ENCODE data around the gene SCARB1.
"Not testable (repeated sequence)": the region's sequence is repeated elsewhere in the genome, so short reads cannot be mapped to it uniquely, and the experiment has no call there.

SCARB1 gene

GRCh38 chr12:124898200-124898922 lies 34.7 kb upstream of the SCARB1 start:
- no peaks in the 10 kb centered on the region for H3K9me3 ChIP-seq (ENCODE audit: control insufficient read depth, insufficient read depth, low read length)

GRCh38 chr12:124896461-124896860 lies 32.8 kb upstream of the SCARB1 start:
- Histone ChIP-seq H3K9ac (ENCODE audit: low read depth, low read length) (no peak overlapping the region), H3K4me1 (ENCODE audit: insufficient read depth, low read length) (peaks cover 4% of the 10 kb centered on the region; the same call in 1 of the 2 replicates), H3K9me3 (ENCODE audit: control insufficient read depth, insufficient read depth, low read length) (no peaks in the 10 kb centered on the region), H3K36me3 (ENCODE audit: insufficient read depth, low read length) (no peaks in the 10 kb centered on the region)

More at GRCh38 chr12:124898200-124898922, 34.7 kb upstream of the SCARB1 start:
- Histone ChIP-seq H3K36me3 (ENCODE audit: insufficient read depth, low read length) (no peaks in the 10 kb centered on the region), H3K4me1 (ENCODE audit: insufficient read depth, low read length) (peaks cover 4% of the 10 kb centered on the region; the same call in 1 of the 2 replicates), H3K9ac (ENCODE audit: low read depth, low read length) (no peak overlapping the region)

GRCh38 chr12:124893792-124894516 lies 30.3 kb upstream of the SCARB1 start:
- H3K36me3 ChIP-seq (ENCODE audit: insufficient read depth, low read length) = no peaks in the 10 kb centered on the region
- H3K4me1 ChIP-seq (ENCODE audit: insufficient read depth, low read length) = peaks cover 4% of the 10 kb centered on the region; the same call in 1 of the 2 replicates
- H3K9me3 ChIP-seq (ENCODE audit: control insufficient read depth, insufficient read depth, low read length) = no peaks in the 10 kb centered on the region
- H3K9ac ChIP-seq (ENCODE audit: low read depth, low read length) = no peak overlapping the region

- Histone ChIP-seq H3K9me3 (ENCODE audit: control insufficient read depth, insufficient read depth, low read length) (no peaks in the 10 kb centered on the region), H3K4me1 (ENCODE audit: insufficient read depth, low read length) (peaks cover 19% of the 10 kb centered on the region), H3K36me3 (ENCODE audit: insufficient read depth, low read length) (no peaks in the 10 kb centered on the region), H3K9ac (ENCODE audit: low read depth, low read length) (no peak overlapping the region)
Observed at GRCh38 chr12:124888260-124888659, 24.6 kb upstream of the SCARB1 start.

GRCh38 chr12:124887766-124888165 lies 24.1 kb upstream of the SCARB1 start:
- H3K36me3 ChIP-seq (ENCODE audit: insufficient read depth, low read length); H3K9ac ChIP-seq (ENCODE audit: low read depth, low read length); H3K9me3 ChIP-seq (ENCODE audit: control insufficient read depth, insufficient read depth, low read length): not testable (repeated sequence)
- H3K4me1 ChIP-seq (ENCODE audit: insufficient read depth, low read length) = peaks cover 20% of the 10 kb centered on the region

GRCh38 chr12:124884587-124885438 lies 21.1 kb upstream of the SCARB1 start:
- Histone ChIP-seq H3K4me1 (ENCODE audit: insufficient read depth, low read length) (peaks cover 20% of the 10 kb centered on the region), H3K36me3 (ENCODE audit: insufficient read depth, low read length) (no peaks in the 10 kb centered on the region), H3K9ac (ENCODE audit: low read depth, low read length) (no peak overlapping the region), H3K9me3 (ENCODE audit: control insufficient read depth, insufficient read depth, low read length) (no peaks in the 10 kb centered on the region)

GRCh38 chr12:124883263-124884130 lies 19.8 kb upstream of the SCARB1 start:
- Histone ChIP-seq H3K9ac (ENCODE audit: low read depth, low read length) (no peak overlapping the region), H3K9me3 (ENCODE audit: control insufficient read depth, insufficient read depth, low read length) (no peaks in the 10 kb centered on the region), H3K4me1 (ENCODE audit: insufficient read depth, low read length) (peaks cover 20% of the 10 kb centered on the region), H3K36me3 (ENCODE audit: insufficient read depth, low read length) (no peaks in the 10 kb centered on the region)

- no peak overlapping the region for H3K9ac ChIP-seq (ENCODE audit: low read depth, low read length)
- no peaks in the 10 kb centered on the region for H3K9me3 ChIP-seq (ENCODE audit: control insufficient read depth, insufficient read depth, low read length)
- H3K4me1 ChIP-seq (ENCODE audit: insufficient read depth, low read length) = peaks cover 20% of the 10 kb centered on the region
- H3K36me3 ChIP-seq (ENCODE audit: insufficient read depth, low read length) = no peaks in the 10 kb centered on the region
Observed at GRCh38 chr12:124881123-124881522, 17.5 kb upstream of the SCARB1 start.

- not testable (repeated sequence) for H3K9me3 ChIP-seq (ENCODE audit: control insufficient read depth, insufficient read depth, low read length); H3K36me3 ChIP-seq (ENCODE audit: insufficient read depth, low read length); H3K9ac ChIP-seq (ENCODE audit: low read depth, low read length)
- H3K4me1 ChIP-seq (ENCODE audit: insufficient read depth, low read length) = peaks cover 17% of the 10 kb centered on the region
Observed at GRCh38 chr12:124880335-124880734, 16.7 kb upstream of the SCARB1 start.

- no peaks in the 10 kb centered on the region for H3K9me3 ChIP-seq (ENCODE audit: control insufficient read depth, insufficient read depth, low read length)
- peaks cover 8% of the 10 kb centered on the region for H3K4me1 ChIP-seq (ENCODE audit: insufficient read depth, low read length)
- H3K9ac ChIP-seq (ENCODE audit: low read depth, low read length) = no peak overlapping the region
- H3K36me3 ChIP-seq (ENCODE audit: insufficient read depth, low read length) = no peaks in the 10 kb centered on the region
Observed at GRCh38 chr12:124878795-124879516, 15.3 kb upstream of the SCARB1 start.

- Histone ChIP-seq H3K4me1 (ENCODE audit: insufficient read depth, low read length) (no peaks in the 10 kb centered on the region; the same call in 1 of the 2 replicates), H3K9me3 (ENCODE audit: control insufficient read depth, insufficient read depth, low read length) (no peaks in the 10 kb centered on the region), H3K9ac (ENCODE audit: low read depth, low read length) (no peak overlapping the region), H3K36me3 (ENCODE audit: insufficient read depth, low read length) (no peaks in the 10 kb centered on the region)
Observed at GRCh38 chr12:124877423-124877822, 13.8 kb upstream of the SCARB1 start.

GRCh38 chr12:124876171-124876570 lies 12.5 kb upstream of the SCARB1 start:
- Histone ChIP-seq H3K9me3 (ENCODE audit: control insufficient read depth, insufficient read depth, low read length) (no peaks in the 10 kb centered on the region), H3K4me1 (ENCODE audit: insufficient read depth, low read length) (peaks cover 9% of the 10 kb centered on the region; the same call in 1 of the 2 replicates), H3K36me3 (ENCODE audit: insufficient read depth, low read length) (no peaks in the 10 kb centered on the region), H3K9ac (ENCODE audit: low read depth, low read length) (no peak overlapping the region)

- peaks cover 10% of the 10 kb centered on the region; the same call in 1 of the 2 replicates for H3K4me1 ChIP-seq (ENCODE audit: insufficient read depth, low read length)
Observed at GRCh38 chr12:124875803-124876132, 12.1 kb upstream of the SCARB1 start.

More at GRCh38 chr12:124875803-124876132, 12.1 kb upstream of the SCARB1 start:
- H3K9ac ChIP-seq (ENCODE audit: low read depth, low read length) = no peak overlapping the region
- no peaks in the 10 kb centered on the region for H3K9me3 ChIP-seq (ENCODE audit: control insufficient read depth, insufficient read depth, low read length)
- H3K36me3 ChIP-seq (ENCODE audit: insufficient read depth, low read length) = no peaks in the 10 kb centered on the region

Measured in ES-I3 (cell line).